Spleen (tissue), 7 donors: Measurements from ENCODE around the gene SIDT1.

Experiments used
- POLR2A ChIP-seq, 3 donors: fragments of 450-650 bp; IDR thresholded peaks; one replicate each; pipeline ENCODE4 v1.5.1; 2017; ENCODE audit warnings: antibody characterized with exemption in 3 of 3, mild to moderate bottlenecking in 1 of 3
- TF ChIP-seq, protein P1 (sequence below), 11 experiments: fragments of 200-600 bp in 7 of 11; fragments of 450-650 bp in 4 of 11; sonication (generic) in 4 of 11; IDR thresholded peaks in 8 of 11; conservative IDR thresholded peaks in 3 of 11; 1 replicate in 7 of 11; 2 replicates in 4 of 11; pipeline versions ENCODE4 v1.4.0 to v1.8.0; 2016 to 2021; ENCODE audit warnings: antibody characterized with exemption in 11 of 11, inconsistent platforms in 4 of 11, mild to moderate bottlenecking in 1 of 11
- donor health status: DM: no; HTN: no; CAD: no; lungs with moderate emphysema.
- donor health status: DM: no; HTN: no; CAD: no.
- donor health status: DM: no; HTN: no; CAD: no.

- TF ChIP-seq, protein P1, sequence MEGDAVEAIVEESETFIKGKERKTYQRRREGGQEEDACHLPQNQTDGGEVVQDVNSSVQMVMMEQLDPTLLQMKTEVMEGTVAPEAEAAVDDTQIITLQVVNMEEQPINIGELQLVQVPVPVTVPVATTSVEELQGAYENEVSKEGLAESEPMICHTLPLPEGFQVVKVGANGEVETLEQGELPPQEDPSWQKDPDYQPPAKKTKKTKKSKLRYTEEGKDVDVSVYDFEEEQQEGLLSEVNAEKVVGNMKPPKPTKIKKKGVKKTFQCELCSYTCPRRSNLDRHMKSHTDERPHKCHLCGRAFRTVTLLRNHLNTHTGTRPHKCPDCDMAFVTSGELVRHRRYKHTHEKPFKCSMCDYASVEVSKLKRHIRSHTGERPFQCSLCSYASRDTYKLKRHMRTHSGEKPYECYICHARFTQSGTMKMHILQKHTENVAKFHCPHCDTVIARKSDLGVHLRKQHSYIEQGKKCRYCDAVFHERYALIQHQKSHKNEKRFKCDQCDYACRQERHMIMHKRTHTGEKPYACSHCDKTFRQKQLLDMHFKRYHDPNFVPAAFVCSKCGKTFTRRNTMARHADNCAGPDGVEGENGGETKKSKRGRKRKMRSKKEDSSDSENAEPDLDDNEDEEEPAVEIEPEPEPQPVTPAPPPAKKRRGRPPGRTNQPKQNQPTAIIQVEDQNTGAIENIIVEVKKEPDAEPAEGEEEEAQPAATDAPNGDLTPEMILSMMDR (IDR thresholded peaks at IDR 0.05 in 8 of 11, conservative IDR thresholded peaks at IDR 0.05 in 3 of 11) = no peak
- TF ChIP-seq POLR2A (IDR thresholded peaks at IDR 0.05) = no peak
Measured at GRCh38 chr3:113514265-113514769, 18.0 kb upstream of the SIDT1 start.
